HL-60 (cell line): Measurements from ENCODE around the gene TRH.

Source experiments
- DNase-seq, 2 experiments: peaks; one replicate each; pipeline ENCODE4 v3.0.0-alpha.2; 2010 to 2020; ENCODE audit warnings: low read depth in 1 of 2, low spot score in 1 of 2
- H3K27ac ChIP-seq: fragments of 250-450 bp; sonication (Bioruptor Pico); replicated peaks from 2 replicates; pipeline ENCODE4 v1.5.1; 2020; ENCODE audit warnings: mild to moderate bottlenecking, moderate library complexity
- H3K27me3 ChIP-seq: fragments of 250-450 bp; sonication (Bioruptor Pico); 2 replicates; pipeline ENCODE4 v1.5.1; 2021; ENCODE audit warnings: mild to moderate bottlenecking, moderate library complexity; ENCODE audit not compliant: insufficient read depth, poor library complexity, severe bottlenecking
- H3K4me3 ChIP-seq: replicated peaks from 2 replicates; pipeline ENCODE4 v1.5.1; 2011; ENCODE audit warnings: mild to moderate bottlenecking, control low read depth, low read length; ENCODE audit not compliant: insufficient read depth
- GABPA ChIP-seq: IDR thresholded peaks from 2 replicates; pipeline ENCODE4 v1.6.1; 2012; ENCODE audit warnings: low read depth
- POLR2AphosphoS5 ChIP-seq: IDR thresholded peaks from 2 replicates; pipeline ENCODE4 v1.6.1; 2012; ENCODE audit warnings: low read depth
- SPI1 ChIP-seq: IDR thresholded peaks from 2 replicates; pipeline ENCODE4 v1.6.1; 2012; ENCODE audit warnings: low read depth, mild to moderate bottlenecking, borderline replicate concordance
- TF ChIP-seq, protein P1 (sequence below): IDR thresholded peaks from one replicate; pipeline ENCODE4 v1.5.1; 2011; ENCODE audit warnings: low read length, control low read depth, inconsistent platforms; ENCODE audit not compliant: insufficient read depth
- TF ChIP-seq, protein P2 (sequence below): IDR thresholded peaks from 2 replicates; pipeline ENCODE4 v1.6.1; 2012; ENCODE audit warnings: low read depth; ENCODE audit not compliant: insufficient replicate concordance

The TRH gene

DNA sequence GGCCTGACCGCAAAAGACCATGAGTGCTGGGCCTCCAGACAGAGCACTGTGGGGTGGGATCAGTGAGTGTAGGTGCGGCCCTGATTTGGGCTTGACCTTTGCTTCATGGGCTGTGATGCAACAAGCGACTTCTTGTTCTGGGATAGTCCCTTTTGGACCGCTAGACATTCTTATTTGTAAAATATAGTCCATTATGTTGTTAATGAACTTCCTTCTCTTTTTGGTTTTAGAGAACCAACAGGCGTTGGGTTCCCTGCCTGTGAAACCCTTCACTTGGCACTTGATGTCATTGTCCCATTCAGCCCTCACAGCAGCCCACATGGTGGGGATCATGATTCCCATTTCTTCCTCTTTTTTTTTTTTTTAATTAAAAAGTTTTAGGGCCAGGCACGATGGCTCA lies 15.8 kb upstream of the TRH start:
- Histone ChIP-seq H3K27me3 (no peaks in the 10 kb centered on the region), H3K27ac (no peak overlapping the region), H3K4me3 (no peak overlapping the region)
- no peak for DNase-seq
- TF ChIP-seq, protein P1, sequence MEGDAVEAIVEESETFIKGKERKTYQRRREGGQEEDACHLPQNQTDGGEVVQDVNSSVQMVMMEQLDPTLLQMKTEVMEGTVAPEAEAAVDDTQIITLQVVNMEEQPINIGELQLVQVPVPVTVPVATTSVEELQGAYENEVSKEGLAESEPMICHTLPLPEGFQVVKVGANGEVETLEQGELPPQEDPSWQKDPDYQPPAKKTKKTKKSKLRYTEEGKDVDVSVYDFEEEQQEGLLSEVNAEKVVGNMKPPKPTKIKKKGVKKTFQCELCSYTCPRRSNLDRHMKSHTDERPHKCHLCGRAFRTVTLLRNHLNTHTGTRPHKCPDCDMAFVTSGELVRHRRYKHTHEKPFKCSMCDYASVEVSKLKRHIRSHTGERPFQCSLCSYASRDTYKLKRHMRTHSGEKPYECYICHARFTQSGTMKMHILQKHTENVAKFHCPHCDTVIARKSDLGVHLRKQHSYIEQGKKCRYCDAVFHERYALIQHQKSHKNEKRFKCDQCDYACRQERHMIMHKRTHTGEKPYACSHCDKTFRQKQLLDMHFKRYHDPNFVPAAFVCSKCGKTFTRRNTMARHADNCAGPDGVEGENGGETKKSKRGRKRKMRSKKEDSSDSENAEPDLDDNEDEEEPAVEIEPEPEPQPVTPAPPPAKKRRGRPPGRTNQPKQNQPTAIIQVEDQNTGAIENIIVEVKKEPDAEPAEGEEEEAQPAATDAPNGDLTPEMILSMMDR = no peak
- TF ChIP-seq POLR2AphosphoS5 (no peak), SPI1 (no peak)

DNA sequence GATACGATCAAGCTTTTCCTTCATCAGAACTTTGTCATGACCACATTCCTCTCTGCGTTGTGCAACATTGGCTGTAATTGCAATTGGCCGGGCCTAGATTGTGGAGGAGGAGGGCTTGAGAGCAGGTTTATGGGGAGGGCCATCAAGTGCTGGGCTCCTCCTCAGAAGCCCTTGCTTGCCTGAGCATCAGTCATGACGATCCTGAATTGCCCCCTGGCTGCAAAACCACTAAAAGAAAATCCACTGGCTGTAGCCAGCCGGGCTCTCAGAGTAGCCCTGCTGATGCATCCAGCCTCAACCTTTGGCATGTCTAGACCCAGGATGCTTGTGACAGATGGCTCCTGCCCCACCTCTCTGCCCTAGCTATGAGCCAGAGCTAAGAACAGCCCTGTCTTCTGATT lies 13.4 kb upstream of the TRH start:
- Histone ChIP-seq H3K27me3 (no peaks in the 10 kb centered on the region), H3K27ac (no peak overlapping the region), H3K4me3 (no peak overlapping the region)
- TF ChIP-seq, protein P2, sequence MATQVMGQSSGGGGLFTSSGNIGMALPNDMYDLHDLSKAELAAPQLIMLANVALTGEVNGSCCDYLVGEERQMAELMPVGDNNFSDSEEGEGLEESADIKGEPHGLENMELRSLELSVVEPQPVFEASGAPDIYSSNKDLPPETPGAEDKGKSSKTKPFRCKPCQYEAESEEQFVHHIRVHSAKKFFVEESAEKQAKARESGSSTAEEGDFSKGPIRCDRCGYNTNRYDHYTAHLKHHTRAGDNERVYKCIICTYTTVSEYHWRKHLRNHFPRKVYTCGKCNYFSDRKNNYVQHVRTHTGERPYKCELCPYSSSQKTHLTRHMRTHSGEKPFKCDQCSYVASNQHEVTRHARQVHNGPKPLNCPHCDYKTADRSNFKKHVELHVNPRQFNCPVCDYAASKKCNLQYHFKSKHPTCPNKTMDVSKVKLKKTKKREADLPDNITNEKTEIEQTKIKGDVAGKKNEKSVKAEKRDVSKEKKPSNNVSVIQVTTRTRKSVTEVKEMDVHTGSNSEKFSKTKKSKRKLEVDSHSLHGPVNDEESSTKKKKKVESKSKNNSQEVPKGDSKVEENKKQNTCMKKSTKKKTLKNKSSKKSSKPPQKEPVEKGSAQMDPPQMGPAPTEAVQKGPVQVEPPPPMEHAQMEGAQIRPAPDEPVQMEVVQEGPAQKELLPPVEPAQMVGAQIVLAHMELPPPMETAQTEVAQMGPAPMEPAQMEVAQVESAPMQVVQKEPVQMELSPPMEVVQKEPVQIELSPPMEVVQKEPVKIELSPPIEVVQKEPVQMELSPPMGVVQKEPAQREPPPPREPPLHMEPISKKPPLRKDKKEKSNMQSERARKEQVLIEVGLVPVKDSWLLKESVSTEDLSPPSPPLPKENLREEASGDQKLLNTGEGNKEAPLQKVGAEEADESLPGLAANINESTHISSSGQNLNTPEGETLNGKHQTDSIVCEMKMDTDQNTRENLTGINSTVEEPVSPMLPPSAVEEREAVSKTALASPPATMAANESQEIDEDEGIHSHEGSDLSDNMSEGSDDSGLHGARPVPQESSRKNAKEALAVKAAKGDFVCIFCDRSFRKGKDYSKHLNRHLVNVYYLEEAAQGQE = no peak
- TF ChIP-seq, protein P1 = no peak
- TF ChIP-seq POLR2AphosphoS5 (no peak), SPI1 (no peak), GABPA (no peak)
- no peak for DNase-seq

- Histone ChIP-seq H3K4me3 (no peak overlapping the region), H3K27ac (no peak overlapping the region), H3K27me3 (no peaks in the 10 kb centered on the region)
- no peak for DNase-seq
- no peak for TF ChIP-seq GABPA
- no peak for TF ChIP-seq SPI1
- no peak for TF ChIP-seq POLR2AphosphoS5
- TF ChIP-seq, protein P1 = no peak
- TF ChIP-seq, protein P2 = no peak
Measured at GRCh38 chr3:129962600-129962999, 11.9 kb upstream of the TRH start.

DNA sequence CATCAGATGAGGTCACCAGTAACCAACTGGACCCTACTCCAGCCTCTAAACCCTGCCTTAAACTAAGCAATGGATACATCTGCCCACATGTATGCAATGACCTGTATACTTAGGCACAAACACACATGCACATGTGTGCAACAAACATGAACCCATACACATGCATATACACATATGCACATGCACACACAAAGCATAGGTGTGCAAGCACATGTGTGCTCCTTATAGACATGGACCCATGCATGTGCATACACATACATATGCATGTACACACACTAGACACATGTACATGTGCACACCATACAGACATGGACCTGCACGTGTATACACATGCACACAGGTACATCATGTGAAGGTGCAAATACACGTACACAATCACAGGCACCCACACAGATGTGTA lies 8.6 kb upstream of the TRH start:
- Histone ChIP-seq H3K27ac (no peak overlapping the region), H3K4me3 (no peak overlapping the region), H3K27me3 (no peaks in the 10 kb centered on the region)
- DNase-seq = no peak
- TF ChIP-seq POLR2AphosphoS5 = no peak
